CD4-positive, alpha-beta T cell (primary cell): ENCODE measurements around the gene LRRFIP2. TPM values are rescaled to one million over a fixed set of nuclear protein-coding genes. Genes with fewer than 3 reads are reported as not detected.

Experiments used
- ATAC-seq: fragments of 200-7000 bp; cut with Tn5 transposase; one replicate; pipeline ENCODE4 v1.10.0; 2022; ENCODE audit warnings: mild to moderate bottlenecking; ENCODE audit not compliant: poor library complexity
- CTCF ChIA-PET: fragments of 350-600 bp; sonication (Branson Sonifier 250); formaldehyde crosslinking; loops from one replicate; lab custom pipeline; 2021; ENCODE audit warnings: antibody characterized with exemption, inconsistent platforms; lab: Charles Lee
- POLR2A ChIA-PET: fragments of 350-600 bp; sonication (Branson Sonifier 250); formaldehyde crosslinking; loops from one replicate; lab custom pipeline; 2021; ENCODE audit warnings: antibody characterized with exemption, inconsistent platforms; lab: Charles Lee
- DNase-seq, 14 experiments: peaks; one replicate each; pipeline ENCODE4 v3.0.0-alpha.2; 2013 to 2020; ENCODE audit warnings: mixed read lengths in 2 of 14
- H3K27ac ChIP-seq, 2 donors: one replicate each; pipeline versions ENCODE4 v1.5.1 to v1.7.0; 2013; ENCODE audit warnings: low read length in 2 of 2, low read depth in 1 of 2, mild to moderate bottlenecking in 1 of 2
- H3K27me3 ChIP-seq, 2 experiments: 1 replicate in 1 of 2; 2 replicates in 1 of 2; pipeline versions ENCODE4 v1.6.1 to v1.7.0; 2013; ENCODE audit warnings: low read length in 2 of 2, control low read depth in 1 of 2, mild to moderate bottlenecking in 1 of 2, moderate library complexity in 1 of 2; ENCODE audit not compliant: insufficient read depth in 2 of 2, control insufficient read depth in 1 of 2
- H3K36me3 ChIP-seq: one replicate; pipeline ENCODE4 v1.6.1; 2013; ENCODE audit warnings: low read length, control low read depth; ENCODE audit not compliant: insufficient read depth
- H3K4me1 ChIP-seq: one replicate; pipeline ENCODE4 v1.6.1; 2013; ENCODE audit warnings: low read length, control low read depth; ENCODE audit not compliant: insufficient read depth
- H3K4me3 ChIP-seq: one replicate; pipeline ENCODE4 v1.5.1; 2013; ENCODE audit warnings: mild to moderate bottlenecking, low read length, moderate library complexity
- H3K9me3 ChIP-seq, 2 experiments: 1 replicate in 1 of 2; 2 replicates in 1 of 2; pipeline versions ENCODE4 v1.6.1 to v1.7.0; 2013; ENCODE audit warnings: low read length in 2 of 2, mild to moderate bottlenecking in 2 of 2, control low read depth in 1 of 2, moderate library complexity in 1 of 2; ENCODE audit not compliant: control insufficient read depth in 1 of 2, insufficient read depth in 1 of 2
- H3K27ac Mint-ChIP-seq: one replicate; pipeline ENCODE4 v1.8.0; 2020; ENCODE audit warnings: mixed read lengths
- H3K27me3 Mint-ChIP-seq: one replicate; pipeline ENCODE4 v1.8.0; 2021; ENCODE audit warnings: mixed read lengths
- H3K36me3 Mint-ChIP-seq: one replicate; pipeline ENCODE4 v1.8.0; 2021; ENCODE audit warnings: low read depth, mixed read lengths
- H3K4me1 Mint-ChIP-seq: one replicate; pipeline ENCODE4 v1.8.0; 2021; ENCODE audit warnings: low read depth, mixed read lengths
- H3K4me3 Mint-ChIP-seq: one replicate; pipeline ENCODE4 v1.8.0; 2020; ENCODE audit warnings: mild to moderate bottlenecking, mixed read lengths
- H3K9me3 Mint-ChIP-seq: one replicate; pipeline ENCODE4 v1.8.0; 2020; ENCODE audit warnings: mixed read lengths
- intact Hi-C, 2 experiments: fragments of 100-400 bp; cut with DNase I in 1 of 2; cut with micrococcal nuclease in 1 of 2; formaldehyde crosslinking; loops; one replicate each; pipeline versions ENCODE4 v1.15.1 to v1.9.0; 2023 to 2025; cut with DNase I, micrococcal nuclease
- total RNA-seq, 174 experiments: library from RNA in 2 of 174; stranded (reverse) in 2 of 174; gene quantifications; one replicate each; pipeline ENCODE4 v1.2.3 and lab custom pipeline; 2021 to 2026
- TF ChIP-seq, protein P1 (sequence below): fragments of 200-600 bp; IDR thresholded peaks from one replicate; pipeline ENCODE4 v1.8.0; 2022; ENCODE audit warnings: antibody characterized with exemption, mild to moderate bottlenecking

Gene LRRFIP2
- total RNA-seq, 2 experiments from 2014 or later, result 34.2 to 34.8 TPM

DNA sequence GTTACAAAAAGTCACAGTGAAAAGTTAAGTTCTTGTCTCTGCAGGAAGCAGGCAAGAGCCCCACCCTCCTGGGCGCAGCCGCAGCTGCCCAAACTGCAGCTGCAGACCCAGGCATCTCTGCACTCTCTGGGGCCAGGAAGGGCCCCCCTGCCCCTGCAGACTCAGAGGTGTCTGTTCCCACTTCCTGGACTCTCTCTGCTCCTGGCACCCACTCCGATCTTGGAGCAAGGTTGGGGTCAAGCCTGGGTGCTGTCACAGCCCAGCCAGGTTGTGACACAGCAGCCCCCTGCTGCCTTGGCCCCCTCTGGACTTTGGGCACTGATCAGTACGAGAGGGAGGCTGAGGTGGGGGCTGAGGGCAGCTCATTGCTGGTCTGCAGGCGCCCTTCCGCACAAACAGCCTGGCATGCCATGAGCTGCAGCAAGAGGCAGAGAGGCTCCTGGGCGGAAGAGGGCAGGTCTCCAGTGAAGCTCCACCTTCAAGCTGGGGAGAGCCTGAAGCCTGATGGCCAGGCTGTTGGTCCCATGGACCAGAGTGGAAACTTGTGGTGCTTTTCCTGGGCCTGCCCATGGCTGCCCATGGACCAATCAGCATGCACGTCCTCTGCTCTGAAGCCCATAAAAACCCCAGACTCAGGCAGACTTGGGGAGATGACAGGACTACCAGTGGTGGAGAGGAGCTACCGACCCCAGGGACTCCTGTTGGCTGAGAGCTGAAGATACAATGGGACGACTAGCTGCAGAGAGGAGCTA is 42.9 kb upstream of the LRRFIP2 start:
- no peaks in the 10 kb centered on the region for H3K36me3 ChIP-seq
- intact Hi-C loops, result no loop called here
- peak; percentile 62 for ATAC-seq
- ChIA-PET CTCF (no interaction called here), POLR2A (no interaction called here)
- peak overlapping the region; percentile 15 for H3K4me3 ChIP-seq
- DNase-seq, result peak in 11 of 14 experiments; percentile 4 to 71 (median 23)
- TF ChIP-seq, protein P1, sequence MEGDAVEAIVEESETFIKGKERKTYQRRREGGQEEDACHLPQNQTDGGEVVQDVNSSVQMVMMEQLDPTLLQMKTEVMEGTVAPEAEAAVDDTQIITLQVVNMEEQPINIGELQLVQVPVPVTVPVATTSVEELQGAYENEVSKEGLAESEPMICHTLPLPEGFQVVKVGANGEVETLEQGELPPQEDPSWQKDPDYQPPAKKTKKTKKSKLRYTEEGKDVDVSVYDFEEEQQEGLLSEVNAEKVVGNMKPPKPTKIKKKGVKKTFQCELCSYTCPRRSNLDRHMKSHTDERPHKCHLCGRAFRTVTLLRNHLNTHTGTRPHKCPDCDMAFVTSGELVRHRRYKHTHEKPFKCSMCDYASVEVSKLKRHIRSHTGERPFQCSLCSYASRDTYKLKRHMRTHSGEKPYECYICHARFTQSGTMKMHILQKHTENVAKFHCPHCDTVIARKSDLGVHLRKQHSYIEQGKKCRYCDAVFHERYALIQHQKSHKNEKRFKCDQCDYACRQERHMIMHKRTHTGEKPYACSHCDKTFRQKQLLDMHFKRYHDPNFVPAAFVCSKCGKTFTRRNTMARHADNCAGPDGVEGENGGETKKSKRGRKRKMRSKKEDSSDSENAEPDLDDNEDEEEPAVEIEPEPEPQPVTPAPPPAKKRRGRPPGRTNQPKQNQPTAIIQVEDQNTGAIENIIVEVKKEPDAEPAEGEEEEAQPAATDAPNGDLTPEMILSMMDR, result no peak
- Mint-ChIP-seq H3K9me3 (no peaks in the 10 kb centered on the region), H3K4me3 (no peak overlapping the region), H3K4me1 (peaks cover 15% of the 10 kb centered on the region), H3K27ac (peak overlapping the region; percentile 21), H3K27me3 (no peaks in the 10 kb centered on the region), H3K36me3 (no peaks in the 10 kb centered on the region)
- peaks cover 59% of the 10 kb centered on the region for H3K4me1 ChIP-seq
- H3K27ac ChIP-seq, result peak overlapping the region in 1 of 2 donors; percentile 59
- no peaks in the 10 kb centered on the region for H3K27me3 ChIP-seq
- H3K9me3 ChIP-seq, result peaks cover 0 to 12% of the 10 kb centered on the region in 2 experiments

DNA sequence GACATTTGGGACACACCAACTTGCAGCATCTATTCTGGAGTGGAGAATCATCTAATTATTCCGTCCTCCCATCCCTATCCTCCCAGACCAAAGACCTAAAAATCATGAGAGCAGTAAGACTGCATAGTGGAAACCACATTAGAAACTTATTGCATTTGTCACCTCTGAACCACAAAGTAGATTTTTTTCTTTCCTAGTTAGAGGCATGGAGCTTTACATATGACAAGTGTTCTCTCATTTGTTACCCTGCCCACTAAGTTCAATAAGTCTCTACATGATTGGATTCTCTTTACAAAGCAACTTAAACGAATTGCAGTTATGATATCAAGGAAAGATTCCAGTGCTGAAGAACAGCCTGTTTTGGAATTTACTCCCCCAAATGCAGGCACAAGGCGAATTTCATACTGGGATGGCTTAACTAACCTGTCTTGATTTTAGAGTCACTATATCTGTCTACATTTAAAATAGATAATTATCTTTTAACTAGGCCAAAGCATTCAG is 42.3 kb upstream of the LRRFIP2 start:
- H3K9me3 ChIP-seq, result peaks cover 0 to 12% of the 10 kb centered on the region in 2 experiments
- H3K27me3 ChIP-seq, result no peaks in the 10 kb centered on the region
- peak overlapping the region; percentile 4 for H3K4me3 Mint-ChIP-seq
- intact Hi-C loops, result no loop called here
- no peak overlapping the region for H3K4me3 ChIP-seq
- peaks cover 15% of the 10 kb centered on the region for H3K4me1 Mint-ChIP-seq
- DNase-seq, result peak in 3 of 14 experiments; percentile 56 to 68 (median 63)
- TF ChIP-seq, protein P1, result no peak
- no peaks in the 10 kb centered on the region for H3K9me3 Mint-ChIP-seq
- no peaks in the 10 kb centered on the region for H3K27me3 Mint-ChIP-seq
- no peaks in the 10 kb centered on the region for H3K36me3 Mint-ChIP-seq
- H3K27ac Mint-ChIP-seq, result peak overlapping the region; percentile 21
- H3K27ac ChIP-seq, result peak overlapping the region in 1 of 2 donors; percentile 43
- no peaks in the 10 kb centered on the region for H3K36me3 ChIP-seq
- ChIA-PET CTCF (no interaction called here), POLR2A (no interaction called here)
- ATAC-seq, result peak; percentile 78
- peaks cover 59% of the 10 kb centered on the region for H3K4me1 ChIP-seq

DNA sequence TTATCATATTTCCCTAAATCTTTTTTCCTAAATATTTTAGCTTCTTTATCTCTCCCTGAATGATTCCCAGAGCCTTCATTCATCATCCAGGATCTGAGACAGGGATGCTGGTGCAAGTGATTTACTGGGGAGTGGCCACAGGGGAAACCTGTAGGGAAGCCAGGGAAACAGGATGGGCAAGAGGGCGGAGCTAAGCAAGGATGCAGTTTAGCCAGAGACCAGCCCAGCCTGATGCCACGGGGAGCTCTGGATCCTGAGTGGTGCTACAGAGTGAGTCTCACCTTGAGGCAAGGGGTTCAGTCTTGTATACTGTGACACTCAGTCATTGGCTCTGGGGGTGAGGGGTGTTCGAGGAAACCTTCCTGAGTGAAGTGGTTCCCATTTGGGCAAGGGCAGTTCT is 39.7 kb upstream of the LRRFIP2 start:
- H3K36me3 ChIP-seq, result no peaks in the 10 kb centered on the region
- H3K27ac Mint-ChIP-seq, result no peak overlapping the region
- H3K27me3 ChIP-seq, result no peaks in the 10 kb centered on the region
- H3K4me1 Mint-ChIP-seq, result peaks cover 13% of the 10 kb centered on the region
- no peaks in the 10 kb centered on the region for H3K27me3 Mint-ChIP-seq
- no peak overlapping the region for H3K4me3 Mint-ChIP-seq
- POLR2A ChIA-PET, result no interaction called here
- no peaks in the 10 kb centered on the region for H3K36me3 Mint-ChIP-seq
- H3K9me3 ChIP-seq, result peaks cover 0 to 12% of the 10 kb centered on the region in 2 experiments
- intact Hi-C loops, result loop anchor here in 1 of 2 experiments (5.0 kb wide), 1 partner anchor 187 kb away; no protein-coding TSS in a partner anchor
- peaks cover 48% of the 10 kb centered on the region for H3K4me1 ChIP-seq
- ATAC-seq, result no peak
- CTCF ChIA-PET, result no interaction called here
- no peak for DNase-seq
- TF ChIP-seq, protein P1, result no peak
- H3K9me3 Mint-ChIP-seq, result no peaks in the 10 kb centered on the region
- H3K4me3 ChIP-seq, result no peak overlapping the region
- no peak overlapping the region for H3K27ac ChIP-seq
